ENCODE results near the gene PSD. TPM values are rescaled to one million over a fixed set of nuclear protein-coding genes. Genes with fewer than 3 reads are reported as not detected.

PSD gene
- total and polyA plus RNA-seq, 12 donors: 0.19 to 1.5 (median 0.42) TPM; not detected in 1

DNA sequence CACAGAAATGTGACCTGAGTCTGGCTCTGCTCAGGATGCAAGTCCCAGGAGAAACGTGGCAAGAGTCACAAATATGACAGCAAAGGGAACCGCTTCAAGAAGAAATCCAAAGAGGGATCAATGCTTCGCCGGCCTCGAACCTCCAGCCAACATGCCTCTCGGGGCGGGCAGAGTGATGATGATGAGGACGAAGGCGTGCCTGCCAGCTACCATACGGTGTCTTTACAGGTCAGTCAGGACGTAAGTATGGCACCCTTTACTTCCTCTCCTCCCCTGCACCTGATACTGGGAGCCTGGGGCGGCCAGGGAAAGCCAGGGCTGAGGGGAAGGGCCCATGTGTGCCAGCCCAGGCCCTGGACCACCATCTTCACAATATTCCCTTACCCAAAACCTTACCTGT, 41.7 kb downstream of the PSD start:
- Histone ChIP-seq H3K27ac (no peak overlapping the region), H3K4me1 (no peaks in the 10 kb centered on the region), H3K36me3 (peaks cover 0 to 100% (median 85%) of the 10 kb centered on the region in 9 donors), H3K27me3 (no peaks in the 10 kb centered on the region), H3K9me3 (no peaks in the 10 kb centered on the region), H3K4me3 (no peak overlapping the region)
- TF ChIP-seq CTCF (IDR thresholded peaks at IDR 0.05): no peak
- WGBS, 2 donors: 94 to 95% methylated on average over 12 of the region's 12 CpGs
- intact Hi-C loops (cut with DNase I): no loop called here
- ATAC-seq: no peak
- DNase-seq: no peak

- DNase-seq: no peak
- Histone ChIP-seq H3K4me3 (no peak overlapping the region), H3K9me3 (peaks cover 0 to 7% (median 0%) of the 10 kb centered on the region in 11 donors), H3K27me3 (no peaks in the 10 kb centered on the region), H3K27ac (no peak overlapping the region), H3K4me1 (no peaks in the 10 kb centered on the region), H3K36me3 (peaks cover 0 to 100% (median 86%) of the 10 kb centered on the region in 9 donors)
- 92 to 94% methylated on average over 2 of the region's 2 CpGs for WGBS, 2 donors
- intact Hi-C loops (cut with DNase I): no loop called here
- ATAC-seq: no peak
- TF ChIP-seq CTCF (IDR thresholded peaks at IDR 0.05): no peak
These were observed 42.7 kb downstream of the PSD start for GRCh38 chr10:102375867-102376266.

- H3K4me1 ChIP-seq: no peaks in the 10 kb centered on the region
- DNase-seq: no peak
- H3K4me3 ChIP-seq: no peak overlapping the region
- 88 to 91% methylated on average over 7 of the region's 7 CpGs for WGBS, 2 donors
- ATAC-seq: no peak
- intact Hi-C loops (cut with DNase I): no loop called here
- peaks cover 0 to 100% (median 86%) of the 10 kb centered on the region in 9 donors for H3K36me3 ChIP-seq
- peaks cover 0 to 10% (median 0%) of the 10 kb centered on the region in 11 donors for H3K9me3 ChIP-seq
- no peak overlapping the region for H3K27ac ChIP-seq
- H3K27me3 ChIP-seq: no peaks in the 10 kb centered on the region
- no peak for TF ChIP-seq CTCF (IDR thresholded peaks at IDR 0.05)
These were observed 43.3 kb downstream of the PSD start for GRCh38 chr10:102375250-102375649.

DNA sequence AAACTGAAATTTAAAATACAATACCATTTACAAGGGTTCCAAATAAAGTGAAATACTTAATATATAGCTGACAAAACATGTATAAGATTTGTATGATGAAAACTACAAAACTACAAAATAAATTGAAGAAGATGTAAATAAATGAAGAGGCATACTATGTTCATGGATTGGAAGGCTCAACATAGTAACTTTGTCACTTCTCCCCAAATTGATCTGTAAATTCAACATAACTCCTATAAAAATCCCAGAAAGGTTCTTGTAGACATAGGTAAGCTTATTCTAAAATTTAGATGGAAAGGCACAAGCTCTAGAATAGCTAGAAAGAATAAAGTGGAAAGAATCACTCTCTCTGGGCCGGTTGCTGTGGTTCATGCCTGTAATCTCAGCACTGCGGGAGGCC, 47.3 kb downstream of the PSD start:
- TF ChIP-seq CTCF (IDR thresholded peaks at IDR 0.05): no peak
- WGBS, 2 donors: 98 to 100% methylated on average over 2 of the region's 2 CpGs

More for the DNA sequence above, 47.3 kb downstream of the PSD start:
- Histone ChIP-seq H3K27ac (no peak overlapping the region), H3K27me3 (no peaks in the 10 kb centered on the region), H3K9me3 (peaks cover 0 to 10% (median 0%) of the 10 kb centered on the region in 11 donors), H3K36me3 (peaks cover 0 to 100% (median 90%) of the 10 kb centered on the region in 9 donors), H3K4me3 (no peak overlapping the region), H3K4me1 (no peaks in the 10 kb centered on the region)
- DNase-seq (no peak), ATAC-seq (no peak)
- intact Hi-C loops (cut with DNase I): no loop called here

Measured in heart right ventricle (tissue), 16 donors.